Endothelial cell of umbilical vein (primary cell): ENCODE data around the gene GNAO1. TPM values are rescaled to one million over a fixed set of nuclear protein-coding genes. Genes with fewer than 3 reads are reported as not detected.

ENCODE experiments used
- BruUV-seq: library from RNA; stranded (reverse); fragments of 400-500 nt; replicated peaks from 2 replicates; lab custom pipeline; 2021; lab: Mats Ljungman, UMichigan
- CTCF ChIA-PET: fragments of 300-600, 350-600 bp; sonication (Branson Sonifier 250); formaldehyde crosslinking; loops from one replicate; lab custom pipeline; 2021; ENCODE audit warnings: antibody characterized with exemption, inconsistent platforms; lab: Charles Lee
- POLR2A ChIA-PET: fragments of 300-600, 350-600 bp; sonication (Branson Sonifier 250); formaldehyde crosslinking; loops from one replicate; lab custom pipeline; 2021; ENCODE audit warnings: antibody characterized with exemption, inconsistent platforms; lab: Charles Lee
- DNase-seq: peaks from one replicate; pipeline ENCODE4 v3.0.0-alpha.2; 2011; ENCODE audit warnings: low read depth, low spot score
- FAIRE-seq: peaks from 2 replicates; lab custom pipeline; 2011; peaks lifted over from hg19 to GRCh38; lab: Jason Lieb, UNC
- H2AFZ ChIP-seq: 2 replicates; pipeline ENCODE4 v1.6.0; 2012; ENCODE audit warnings: low read depth, low read length, control low read depth, inconsistent platforms
- H3K27ac ChIP-seq: 2 replicates; pipeline ENCODE4 v1.5.1; 2011; ENCODE audit warnings: low read depth, mild to moderate bottlenecking, control low read depth, low read length, moderate library complexity; ENCODE audit not compliant: insufficient read depth
- H3K27me3 ChIP-seq, 2 experiments: 2 replicates each; pipeline versions ENCODE4 v1.6.0 to v1.6.1; 2011; ENCODE audit warnings: low read length in 2 of 2, mixed read lengths in 1 of 2; ENCODE audit not compliant: control insufficient read depth in 2 of 2, insufficient read depth in 2 of 2
- H3K36me3 ChIP-seq, 2 experiments: 2 replicates in 1 of 2; 3 replicates in 1 of 2; pipeline ENCODE4 v1.5.1; 2011; ENCODE audit warnings: low read length in 2 of 2, mild to moderate bottlenecking in 1 of 2, moderate library complexity in 1 of 2; ENCODE audit not compliant: control insufficient read depth in 2 of 2, insufficient read depth in 2 of 2; ENCODE audit errors: extremely low read depth in 1 of 2
- H3K4me1 ChIP-seq: 3 replicates; pipeline ENCODE4 v1.5.1; 2011; ENCODE audit warnings: mild to moderate bottlenecking, low read length; ENCODE audit not compliant: control insufficient read depth, insufficient read depth; ENCODE audit errors: extremely low read depth
- H3K4me2 ChIP-seq: 2 replicates; pipeline ENCODE4 v1.6.1; 2011; ENCODE audit warnings: low read length, control low read depth, mixed read lengths; ENCODE audit not compliant: insufficient read depth
- H3K4me3 ChIP-seq, 3 experiments: fragments of 200-600 bp in 1 of 3; sonication (generic), shearing (Covaris generic) in 1 of 3; replicated peaks in 1 of 3; 2 replicates each; pipeline ENCODE4 v1.5.1; 2011 to 2016; ENCODE audit warnings: control low read depth in 3 of 3, low read length in 3 of 3, mild to moderate bottlenecking in 2 of 3, inconsistent platforms in 1 of 3, low read depth in 1 of 3, moderate library complexity in 1 of 3; ENCODE audit not compliant: insufficient read depth in 1 of 3
- H3K79me2 ChIP-seq: 2 replicates; pipeline ENCODE4 v1.6.0; 2012; ENCODE audit warnings: low read length, inconsistent platforms; ENCODE audit not compliant: control insufficient read depth, insufficient read depth
- H3K9ac ChIP-seq: replicated peaks from 2 replicates; pipeline ENCODE3; 2011; ENCODE audit warnings: low read length, control low read depth; ENCODE audit not compliant: insufficient read depth; ENCODE audit errors: extremely low read depth
- H3K9me1 ChIP-seq: replicated peaks from 3 replicates; pipeline ENCODE4 v1.6.0; 2011; ENCODE audit warnings: mild to moderate bottlenecking, low read length; ENCODE audit not compliant: control insufficient read depth, insufficient read depth; ENCODE audit errors: extremely low read depth
- H3K9me3 ChIP-seq: replicated peaks from 2 replicates; pipeline ENCODE4 v1.5.1; 2012; ENCODE audit warnings: low read length, inconsistent platforms; ENCODE audit not compliant: control insufficient read depth, insufficient read depth
- H4K20me1 ChIP-seq: replicated peaks from 2 replicates; pipeline ENCODE3; 2011; ENCODE audit warnings: mild to moderate bottlenecking, low read length; ENCODE audit not compliant: control insufficient read depth, insufficient read depth; ENCODE audit errors: extremely low read depth
- CTCF ChIP-seq, 2 donors: IDR thresholded peaks; 1 replicate in 1 of 2; 2 replicates in 1 of 2; pipeline ENCODE4 v1.5.1; 2011; ENCODE audit warnings: low read length in 2 of 2, mild to moderate bottlenecking in 2 of 2, moderate library complexity in 2 of 2, control low read depth in 1 of 2, inconsistent platforms in 1 of 2, low read depth in 1 of 2; ENCODE audit not compliant: insufficient read depth in 1 of 2; ENCODE audit errors: extremely low read depth in 1 of 2
- EZH2 ChIP-seq: IDR thresholded peaks from 2 replicates; pipeline ENCODE4 v1.6.1; 2012; ENCODE audit warnings: borderline replicate concordance, low read depth, mild to moderate bottlenecking, moderate library complexity, low read length, inconsistent platforms; ENCODE audit not compliant: severe bottlenecking
- FOS ChIP-seq: IDR thresholded peaks from 2 replicates; pipeline ENCODE4 v1.6.1; 2011; ENCODE audit warnings: mild to moderate bottlenecking, low read length, moderate library complexity, borderline replicate concordance; ENCODE audit not compliant: insufficient read depth
- GATA2 ChIP-seq: IDR thresholded peaks from 2 replicates; pipeline ENCODE4 v1.7.0; 2011; ENCODE audit warnings: low read depth, mild to moderate bottlenecking, moderate library complexity, mixed read lengths, low read length; ENCODE audit not compliant: insufficient read length, insufficient read depth
- JUN ChIP-seq: IDR thresholded peaks from 2 replicates; pipeline ENCODE4 v1.6.1; 2011; ENCODE audit warnings: borderline replicate concordance, low read depth; ENCODE audit not compliant: insufficient read length, insufficient read depth
- MAX ChIP-seq: IDR thresholded peaks from 2 replicates; pipeline ENCODE4 v1.6.1; 2011; ENCODE audit not compliant: insufficient read depth, insufficient read length
- MYC ChIP-seq: IDR thresholded peaks from one replicate; pipeline ENCODE4 v1.6.1; 2011; ENCODE audit warnings: mild to moderate bottlenecking, low read depth, low read length
- POLR2A ChIP-seq: IDR thresholded peaks from 2 replicates; pipeline ENCODE4 v1.6.1; 2012; ENCODE audit warnings: low read depth, mild to moderate bottlenecking, control low read depth, low read length
- POLR2AphosphoS5 ChIP-seq: IDR thresholded peaks from 2 replicates; pipeline ENCODE4 v1.6.1; 2012; ENCODE audit warnings: low read depth, mild to moderate bottlenecking, control low read depth, low read length, moderate library complexity; ENCODE audit not compliant: insufficient read depth
- dilution Hi-C: fragments of 300-500 bp; cut with MboI; formaldehyde crosslinking; loops from one replicate; pipeline ENCODE4 v1.15.0; 2019; ENCODE audit warnings: low sequenced_read_pairs; ENCODE audit not compliant: extremely low pct_ligation_motif_present
- intact Hi-C: fragments of 100-400 bp; cut with micrococcal nuclease; formaldehyde crosslinking; loops from one replicate; pipeline ENCODE4 v1.10.0; 2022
- polyA plus RNA-seq, 4 experiments: library from polyadenylated mRNA; depleted of rRNA in 3 of 4; stranded (reverse) in 3 of 4; unstranded in 1 of 4; fragments of >200 nt; gene quantifications; 2 replicates each; pipeline versions ENCODE4 v1.2.1 to v1.2.3, GENCODE V29; 2011 to 2012; ENCODE audit warnings: missing spikeins in 1 of 4
- total RNA-seq: library from RNA; stranded (reverse); gene quantifications from 2 replicates; pipeline ENCODE4 v1.2.3, GENCODE V29; 2021

The GNAO1 gene
- total and polyA plus RNA-seq, 2 donors (not counting 3 experiments of a cell fraction or from before 2014, with no cell fraction given) = not detected

GRCh38 chr16:56303880-56304279 lies 112.6 kb downstream of the GNAO1 start:
- POLR2A ChIA-PET = no interaction called here
- H3K79me2 ChIP-seq = no peaks in the 10 kb centered on the region
- no peak overlapping the region for H3K9ac ChIP-seq
- no TSS peak for BruUV-seq
- CTCF ChIA-PET = interaction anchor here (1.6 to 3.6 kb wide), 2 partner anchors 14 to 15 kb away, joined by 6 to 12 read pairs; no protein-coding TSS in a partner anchor
- H4K20me1 ChIP-seq = no peaks in the 10 kb centered on the region
- no peak for FAIRE-seq
- no peaks in the 10 kb centered on the region for H3K9me3 ChIP-seq
- no peaks in the 10 kb centered on the region for H3K27me3 ChIP-seq
- no peak overlapping the region for H3K4me3 ChIP-seq
- dilution Hi-C loops = no loop called here
- no peak overlapping the region for H3K27ac ChIP-seq
- intact Hi-C loops = no loop called here
- no peak for DNase-seq
- H3K4me1 ChIP-seq = no peaks in the 10 kb centered on the region
- H3K4me2 ChIP-seq = no peak overlapping the region
- no peaks in the 10 kb centered on the region for H3K9me1 ChIP-seq
- H2AFZ ChIP-seq = no peak overlapping the region
- TF ChIP-seq GATA2 = no peak
- TF ChIP-seq FOS = no peak
- no peak for TF ChIP-seq EZH2
- TF ChIP-seq POLR2AphosphoS5 = no peak
- no peak for TF ChIP-seq JUN
- no peaks in the 10 kb centered on the region for H3K36me3 ChIP-seq

- FAIRE-seq = no peak
- Histone ChIP-seq H3K9me3 (no peaks in the 10 kb centered on the region), H3K36me3 (no peaks in the 10 kb centered on the region), H3K9ac (no peak overlapping the region), H3K27me3 (no peaks in the 10 kb centered on the region), H3K79me2 (no peaks in the 10 kb centered on the region), H3K4me1 (no peaks in the 10 kb centered on the region), H2AFZ (no peak overlapping the region), H4K20me1 (no peaks in the 10 kb centered on the region), H3K4me3 (no peak overlapping the region), H3K4me2 (no peak overlapping the region), H3K27ac (no peak overlapping the region), H3K9me1 (no peaks in the 10 kb centered on the region)
- TF ChIP-seq POLR2A (no peak), FOS (no peak), MAX (no peak), JUN (no peak), GATA2 (no peak), EZH2 (no peak), POLR2AphosphoS5 (no peak), CTCF (IDR thresholded peaks at IDR 0.05; ENCODE audit: extremely low read depth in 1 of 2, insufficient read depth in 1 of 2, low read depth in 1 of 2, low read length in 2 of 2) (no peak), MYC (no peak)
- dilution Hi-C loops = no loop called here
- intact Hi-C loops = no loop called here
- no TSS peak for BruUV-seq
- DNase-seq = peak; percentile 6
- CTCF ChIA-PET = interaction anchor here (0.8 to 4.5 kb wide), 3 partner anchors 9 to 32 kb away, joined by 3 to 41 read pairs (median 5); no protein-coding TSS in a partner anchor
- POLR2A ChIA-PET = no interaction called here
These were observed 114.8 kb downstream of the GNAO1 start for GRCh38 chr16:56305956-56306565.
